HG03432 (cell line): ENCODE results near the gene TRIM37.
"Not testable (repeated sequence)": the region's sequence is repeated elsewhere in the genome, so short reads cannot be mapped to it uniquely, and the experiment has no call there.

ENCODE experiments used
- ATAC-seq: cut with Tn5 transposase; IDR thresholded peaks from one replicate; pipeline ENCODE4 v1.9.1; 2021; ENCODE audit warnings: mild to moderate bottlenecking, moderate library complexity; ENCODE audit not compliant: unreplicated experiment

Gene TRIM37

GRCh38 chr17:58997756-58998553, 108.7 kb downstream of the TRIM37 start:
- ATAC-seq, result no peak

- no peak for ATAC-seq
These were observed 109.7 kb downstream of the TRIM37 start for GRCh38 chr17:58996968-58997367.

GRCh38 chr17:58995247-58995940, 111.3 kb downstream of the TRIM37 start:
- no peak for ATAC-seq

- no peak for ATAC-seq
These were observed 113.4 kb downstream of the TRIM37 start for GRCh38 chr17:58993311-58993710.

DNA sequence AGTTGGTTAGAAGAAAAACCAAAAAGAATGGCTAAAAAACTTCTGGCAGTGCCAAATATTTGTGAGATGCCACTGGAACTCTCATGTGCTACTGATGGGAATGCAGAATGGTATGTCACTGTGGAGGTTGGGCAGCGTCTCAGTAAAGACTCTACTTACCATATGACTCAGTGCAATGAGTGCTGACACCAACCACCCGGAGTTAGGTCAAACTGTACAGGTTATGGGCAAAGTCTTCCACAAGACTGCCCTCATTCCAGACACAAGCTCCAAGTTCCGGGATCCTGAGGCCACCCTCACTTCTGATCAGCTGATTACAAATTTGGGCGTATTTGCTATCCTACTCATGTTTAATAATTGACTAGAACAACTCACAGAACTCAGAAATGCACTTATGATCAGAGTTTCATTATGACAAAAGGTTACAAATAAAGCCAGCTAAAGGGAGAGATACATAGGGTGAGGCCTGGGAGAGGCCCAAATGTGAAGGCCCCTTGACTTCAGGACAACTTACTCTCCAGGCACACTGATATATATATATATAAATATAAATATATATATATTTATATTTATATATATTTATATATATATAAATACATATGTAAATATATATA, 114.9 kb downstream of the TRIM37 start:
- ATAC-seq, result peak; percentile 69

DNA sequence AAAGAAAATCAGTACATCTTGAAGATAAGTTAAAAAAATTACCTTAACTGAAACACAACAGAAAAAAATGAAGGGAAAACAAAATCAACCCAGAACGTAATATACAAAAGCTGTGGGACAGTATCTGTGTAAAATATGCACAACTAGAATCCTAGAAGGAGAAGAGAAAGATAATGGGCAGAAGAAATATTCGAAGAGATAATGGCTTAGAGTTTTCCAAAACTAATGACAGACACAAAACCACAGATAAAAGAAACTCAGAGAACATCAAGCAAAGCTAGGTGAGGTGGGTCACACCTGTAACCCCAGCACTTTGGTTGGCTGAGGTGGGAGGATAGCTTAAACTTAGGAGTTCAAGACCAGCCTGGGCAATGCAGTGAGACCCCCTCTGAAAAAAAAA, 117.1 kb downstream of the TRIM37 start:
- no peak for ATAC-seq

GRCh38 chr17:58985971-58986370, 120.7 kb downstream of the TRIM37 start:
- ATAC-seq, result no peak

DNA sequence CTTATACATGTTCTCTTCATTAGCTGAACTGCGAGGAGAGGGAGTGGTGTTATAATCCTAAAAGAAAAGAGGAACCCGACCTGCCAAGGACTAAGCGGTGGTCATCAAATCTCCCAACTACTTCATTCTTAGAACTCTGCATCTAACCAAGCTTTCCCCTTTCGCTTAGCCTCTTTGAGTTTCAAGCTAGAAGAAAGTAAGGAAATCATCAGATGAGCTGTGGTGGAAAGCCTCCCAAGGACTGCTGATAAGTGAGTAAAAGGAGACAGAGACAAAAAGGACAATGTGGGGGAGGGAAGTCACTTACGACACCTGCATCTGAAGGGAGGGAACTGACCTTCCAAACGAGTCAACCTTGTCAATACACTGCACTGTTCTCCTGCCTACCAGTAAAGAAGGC, 121.3 kb downstream of the TRIM37 start:
- ATAC-seq, result no peak

GRCh38 chr17:58982626-58983025, 124.1 kb downstream of the TRIM37 start:
- ATAC-seq, result no peak

- no peak for ATAC-seq
These were observed 125.8 kb downstream of the TRIM37 start for GRCh38 chr17:58980706-58981481.

DNA sequence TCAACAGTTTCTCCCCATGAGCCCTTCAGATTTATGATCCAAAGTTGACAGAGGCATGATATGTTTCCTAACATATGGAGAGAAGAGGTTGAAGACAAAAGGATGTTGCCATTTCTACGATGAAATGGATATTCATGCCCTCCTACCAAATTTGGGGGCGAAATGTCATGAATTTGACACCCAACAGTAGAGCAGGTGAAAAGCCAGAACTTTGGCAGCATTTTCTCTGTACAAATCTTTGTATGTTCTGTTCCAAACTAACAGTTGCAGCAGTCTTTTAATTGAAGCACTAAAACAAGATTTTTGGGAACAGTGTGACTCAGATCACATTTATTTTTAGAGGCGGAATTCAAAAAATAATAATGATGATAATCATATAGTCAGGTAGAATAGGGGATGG, 130.1 kb downstream of the TRIM37 start:
- ATAC-seq, result no peak

- ATAC-seq, result no peak
These were observed 132.3 kb downstream of the TRIM37 start for GRCh38 chr17:58974354-58974753.

- ATAC-seq, result no peak
These were observed 135.8 kb downstream of the TRIM37 start for GRCh38 chr17:58970609-58971450.

DNA sequence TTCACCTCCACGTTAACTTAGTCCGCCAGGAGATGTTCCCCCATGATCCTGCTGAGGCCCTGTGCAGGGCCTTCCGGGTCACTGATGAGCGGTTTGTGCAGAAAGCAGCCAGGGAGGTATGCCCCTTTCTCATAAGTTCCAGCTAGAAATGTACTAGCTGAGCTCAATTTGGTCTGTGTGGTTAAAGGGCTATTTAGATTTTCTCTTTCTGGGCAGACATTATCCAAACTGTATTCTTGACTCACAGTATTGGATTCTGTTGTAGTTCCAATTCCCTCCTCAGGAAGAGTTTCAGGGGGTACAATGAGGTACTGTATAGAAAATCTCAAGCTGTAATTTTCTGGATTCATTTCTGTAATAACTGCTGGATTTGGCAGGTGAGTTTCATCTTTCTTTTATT, 137.1 kb downstream of the TRIM37 start:
- ATAC-seq, result no peak

- ATAC-seq, result no peak
These were observed 137.5 kb downstream of the TRIM37 start for GRCh38 chr17:58969156-58969555.

DNA sequence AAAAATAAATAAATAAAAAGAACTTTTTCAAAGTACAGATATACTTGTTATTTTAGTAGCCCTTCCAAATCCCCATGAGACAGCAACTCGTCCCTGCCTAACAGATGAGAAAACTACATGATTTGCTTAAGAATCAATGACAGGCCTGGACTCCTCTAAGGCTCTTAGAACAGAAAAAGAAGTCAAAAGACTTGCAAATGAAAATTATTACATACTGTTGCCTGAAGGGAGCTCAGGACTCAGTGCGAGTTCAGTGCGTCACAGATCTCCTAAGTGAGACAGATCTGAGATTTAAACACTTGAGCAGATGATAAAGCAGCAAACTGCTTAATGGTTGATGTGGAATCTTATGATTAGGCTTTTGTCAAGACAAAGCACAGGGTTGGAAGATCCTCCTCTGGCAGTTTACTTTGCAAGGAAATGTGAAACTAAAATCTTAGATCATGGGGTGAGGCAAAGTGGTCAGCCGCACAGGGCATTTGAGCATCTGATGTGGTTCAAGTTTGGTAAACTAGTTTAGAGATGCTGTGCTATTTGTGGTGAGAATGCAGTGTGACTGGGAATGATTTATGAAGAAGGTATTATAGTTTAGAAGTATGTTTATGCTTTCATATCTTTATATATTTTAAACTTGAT, 138.1 kb downstream of the TRIM37 start:
- no peak for ATAC-seq

- ATAC-seq, result no peak
These were observed 140.5 kb downstream of the TRIM37 start for GRCh38 chr17:58966208-58966607.

DNA sequence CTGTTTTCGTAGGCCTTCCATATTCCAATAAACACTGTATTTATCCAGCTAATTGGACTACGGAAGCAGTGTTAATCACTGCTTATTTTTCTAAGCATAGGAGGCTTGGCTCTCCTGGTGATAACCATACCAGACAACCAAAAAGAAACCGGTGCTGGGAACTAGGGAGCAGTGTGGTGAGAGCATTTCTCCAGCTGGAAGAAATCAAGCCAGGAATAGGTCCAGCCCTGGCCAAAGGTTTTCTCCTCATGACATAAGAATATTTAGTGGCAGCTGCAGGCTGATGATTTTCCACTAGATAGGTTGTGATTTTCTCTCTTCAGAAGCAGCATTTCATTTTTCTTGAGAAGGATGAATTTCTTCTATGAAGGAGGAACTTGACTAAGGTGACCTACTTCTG, 141.5 kb downstream of the TRIM37 start:
- no peak for ATAC-seq

- ATAC-seq, result no peak
These were observed 146.6 kb downstream of the TRIM37 start for GRCh38 chr17:58960068-58960467.

GRCh38 chr17:58957725-58958073, 149.0 kb downstream of the TRIM37 start:
- ATAC-seq, result not testable (repeated sequence)
